Breast epithelium (tissue), 4 donors: ENCODE measurements around the gene SLC66A2. TPM values are rescaled to one million over a fixed set of nuclear protein-coding genes. Genes with fewer than 3 reads are reported as not detected.

Experiments
- DNase-seq, 2 donors: peaks; one replicate each; pipeline ENCODE4 v3.0.0-alpha.2; 2019; ENCODE audit warnings: low spot score in 2 of 2
- H3K27ac ChIP-seq, 2 donors: fragments of 200-600 bp; sonication (generic) in 1 of 2; one replicate each; pipeline ENCODE4 v1.5.1; 2016 to 2019; ENCODE audit warnings: mild to moderate bottlenecking in 1 of 2
- H3K27me3 ChIP-seq, 2 donors: fragments of 200-600 bp; sonication (generic) in 1 of 2; one replicate each; pipeline versions ENCODE4 v1.5.1 to v1.6.0; 2017 to 2019; ENCODE audit warnings: control low read depth in 1 of 2, mild to moderate bottlenecking in 1 of 2
- H3K36me3 ChIP-seq: fragments of 200-600 bp; one replicate; pipeline ENCODE4 v1.5.1; 2019
- H3K4me1 ChIP-seq, 2 donors: fragments of 200-600 bp; sonication (generic); one replicate each; pipeline ENCODE4 v1.5.1; 2016 to 2019; ENCODE audit warnings: control low read depth in 1 of 2
- H3K4me3 ChIP-seq, 3 donors: fragments of 200-600 bp; sonication (generic); 1 replicate in 2 of 3; 2 replicates in 1 of 3; pipeline ENCODE4 v1.5.1; 2016 to 2019; ENCODE audit warnings: mild to moderate bottlenecking in 3 of 3, moderate library complexity in 2 of 3
- H3K9me3 ChIP-seq, 2 donors: fragments of 200-600 bp; sonication (generic) in 1 of 2; one replicate each; pipeline ENCODE4 v1.5.1; 2016 to 2019; ENCODE audit warnings: control low read depth in 1 of 2
- CTCF ChIP-seq, 3 donors: fragments of 450-650 bp; IDR thresholded peaks; one replicate each; pipeline ENCODE4 v1.5.1; 2016 to 2017; ENCODE audit warnings: antibody characterized with exemption in 3 of 3, mild to moderate bottlenecking in 3 of 3, moderate library complexity in 3 of 3
- POLR2A ChIP-seq: fragments of 450-650 bp; IDR thresholded peaks from one replicate; pipeline ENCODE4 v1.6.1; 2016; ENCODE audit warnings: antibody characterized with exemption, mild to moderate bottlenecking, moderate library complexity
- POLR2AphosphoS5 ChIP-seq, 3 donors: sonication (generic); formaldehyde crosslinking; IDR thresholded peaks; one replicate each; pipeline ENCODE4 v1.6.1; 2017; ENCODE audit warnings: antibody characterized with exemption in 3 of 3
- intact Hi-C: fragments of 100-400 bp; cut with DNase I; formaldehyde crosslinking; loops from one replicate; pipeline ENCODE4 v1.15.1; 2023; ENCODE audit warnings: low total_unique reads
- total RNA-seq, 3 donors: library from RNA; depleted of rRNA; stranded (reverse); fragments of >200 nt; gene quantifications; one replicate each; pipeline ENCODE4 v1.1.0, GENCODE V29; 2016

The SLC66A2 gene
- total RNA-seq, 3 donors from 2014 or later, result 45.2 to 141 (median 65.9) TPM

GRCh38 chr18:79857082-79857671 is 94.3 kb downstream of the SLC66A2 start:
- Histone ChIP-seq H3K4me1 (no peaks in the 10 kb centered on the region), H3K36me3 (no peaks in the 10 kb centered on the region), H3K27ac (peak overlapping the region; percentile 37 to 43), H3K4me3 (peak overlapping the region in 1 of 3 donors; percentile 49), H3K9me3 (peaks cover 6 to 10% of the 10 kb centered on the region in 2 donors), H3K27me3 (no peaks in the 10 kb centered on the region)
- DNase-seq, result peak in 1 of 2 donors; percentile 85
- TF ChIP-seq POLR2A (no peak), CTCF (IDR thresholded peaks at IDR 0.05) (no peak), POLR2AphosphoS5 (IDR thresholded peaks at IDR 0.05) (no peak)
- intact Hi-C loops, result no loop called here

- peak in 1 of 2 donors; percentile 19 for DNase-seq
- Histone ChIP-seq H3K27me3 (no peaks in the 10 kb centered on the region), H3K36me3 (no peaks in the 10 kb centered on the region), H3K4me3 (peak overlapping the region in 2 of 3 donors; percentile 29 to 49), H3K4me1 (no peaks in the 10 kb centered on the region), H3K9me3 (peaks cover 1 to 4% of the 10 kb centered on the region in 2 donors), H3K27ac (peak overlapping the region; percentile 0 to 37)
- no peak for TF ChIP-seq CTCF (IDR thresholded peaks at IDR 0.05)
- no peak for TF ChIP-seq POLR2AphosphoS5 (IDR thresholded peaks at IDR 0.05)
- intact Hi-C loops, result no loop called here
These were observed 95.1 kb downstream of the SLC66A2 start for GRCh38 chr18:79856119-79857007.

- Histone ChIP-seq H3K27ac (no peak overlapping the region), H3K4me1 (no peaks in the 10 kb centered on the region), H3K27me3 (no peaks in the 10 kb centered on the region), H3K4me3 (no peak overlapping the region), H3K9me3 (peaks cover 0 to 4% of the 10 kb centered on the region in 2 donors), H3K36me3 (no peaks in the 10 kb centered on the region)
- intact Hi-C loops, result no loop called here
- TF ChIP-seq POLR2A, result no peak
- no peak for TF ChIP-seq POLR2AphosphoS5 (IDR thresholded peaks at IDR 0.05)
- TF ChIP-seq CTCF (IDR thresholded peaks at IDR 0.05), result no peak
- DNase-seq, result no peak
These were observed 96.1 kb downstream of the SLC66A2 start for GRCh38 chr18:79855147-79855933.

GRCh38 chr18:79853993-79854364 is 97.5 kb downstream of the SLC66A2 start:
- Histone ChIP-seq H3K27ac (no peak overlapping the region), H3K4me3 (no peak overlapping the region), H3K4me1 (no peaks in the 10 kb centered on the region), H3K36me3 (no peaks in the 10 kb centered on the region), H3K9me3 (peaks cover 0 to 10% of the 10 kb centered on the region in 2 donors), H3K27me3 (no peaks in the 10 kb centered on the region)
- intact Hi-C loops, result no loop called here
- no peak for DNase-seq
- TF ChIP-seq POLR2A (no peak), POLR2AphosphoS5 (IDR thresholded peaks at IDR 0.05) (no peak)

- H3K4me3 ChIP-seq, result no peak overlapping the region
- H3K36me3 ChIP-seq, result no peaks in the 10 kb centered on the region
- peaks cover 0 to 14% of the 10 kb centered on the region in 2 donors for H3K9me3 ChIP-seq
- no peak overlapping the region for H3K27ac ChIP-seq
- H3K27me3 ChIP-seq, result no peaks in the 10 kb centered on the region
- H3K4me1 ChIP-seq, result no peaks in the 10 kb centered on the region
- intact Hi-C loops, result no loop called here
- no peak for DNase-seq
- TF ChIP-seq CTCF (IDR thresholded peaks at IDR 0.05) (no peak), POLR2AphosphoS5 (IDR thresholded peaks at IDR 0.05) (no peak), POLR2A (no peak)
These were observed 98.0 kb downstream of the SLC66A2 start for GRCh38 chr18:79853303-79853992.
